ENCODE results near the gene HMGCL.

DNA sequence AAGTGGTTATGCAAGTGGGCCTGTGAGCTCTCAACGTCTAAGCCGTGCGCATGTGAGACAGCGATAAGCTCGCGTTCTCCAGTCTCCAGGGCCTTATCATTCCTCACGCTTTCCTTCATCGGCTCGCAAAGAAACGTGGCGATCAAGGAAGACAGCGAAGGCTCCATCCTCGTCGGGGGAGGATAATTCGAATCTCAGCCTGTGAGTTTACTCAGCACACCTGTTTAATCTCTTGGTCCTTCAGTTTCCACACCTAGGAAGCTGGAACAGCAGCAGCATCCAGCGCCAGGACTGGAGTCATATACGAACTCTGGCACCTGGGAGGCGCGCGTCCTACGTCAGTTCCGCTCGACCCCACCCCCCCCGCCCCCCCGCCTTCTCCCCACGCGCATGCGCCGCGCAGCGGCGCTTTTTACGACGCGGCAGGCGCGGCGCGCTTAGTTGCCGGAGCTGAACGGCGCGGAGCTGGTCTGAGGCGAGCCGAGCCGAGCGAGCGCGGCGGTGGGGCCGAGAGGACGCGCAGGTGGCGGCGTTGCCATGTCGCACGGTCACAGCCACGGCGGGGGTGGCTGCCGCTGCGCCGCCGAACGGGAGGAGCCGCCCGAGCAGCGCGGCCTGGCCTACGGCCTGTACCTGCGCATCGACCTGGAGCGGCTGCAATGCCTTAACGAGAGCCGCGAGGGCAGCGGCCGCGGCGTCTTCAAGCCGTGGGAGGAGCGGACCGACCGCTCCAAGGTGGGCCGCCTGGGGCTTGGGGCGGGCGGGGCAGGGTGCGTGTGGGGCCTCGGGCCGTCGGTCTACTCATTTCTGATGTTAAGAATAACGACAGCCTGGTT, 47.0 kb downstream of the HMGCL start, which contains the start of gene PITHD1:
- TF ChIP-seq, protein P1, sequence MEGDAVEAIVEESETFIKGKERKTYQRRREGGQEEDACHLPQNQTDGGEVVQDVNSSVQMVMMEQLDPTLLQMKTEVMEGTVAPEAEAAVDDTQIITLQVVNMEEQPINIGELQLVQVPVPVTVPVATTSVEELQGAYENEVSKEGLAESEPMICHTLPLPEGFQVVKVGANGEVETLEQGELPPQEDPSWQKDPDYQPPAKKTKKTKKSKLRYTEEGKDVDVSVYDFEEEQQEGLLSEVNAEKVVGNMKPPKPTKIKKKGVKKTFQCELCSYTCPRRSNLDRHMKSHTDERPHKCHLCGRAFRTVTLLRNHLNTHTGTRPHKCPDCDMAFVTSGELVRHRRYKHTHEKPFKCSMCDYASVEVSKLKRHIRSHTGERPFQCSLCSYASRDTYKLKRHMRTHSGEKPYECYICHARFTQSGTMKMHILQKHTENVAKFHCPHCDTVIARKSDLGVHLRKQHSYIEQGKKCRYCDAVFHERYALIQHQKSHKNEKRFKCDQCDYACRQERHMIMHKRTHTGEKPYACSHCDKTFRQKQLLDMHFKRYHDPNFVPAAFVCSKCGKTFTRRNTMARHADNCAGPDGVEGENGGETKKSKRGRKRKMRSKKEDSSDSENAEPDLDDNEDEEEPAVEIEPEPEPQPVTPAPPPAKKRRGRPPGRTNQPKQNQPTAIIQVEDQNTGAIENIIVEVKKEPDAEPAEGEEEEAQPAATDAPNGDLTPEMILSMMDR (IDR thresholded peaks at IDR 0.05; ENCODE audit: low read depth, low read length) = no peak
- TF ChIP-seq EZH2phosphoT487 (IDR thresholded peaks at IDR 0.05; ENCODE audit: low read depth) = no peak
